Panc1 (cell line): ENCODE measurements around the gene TALDO1.

ENCODE experiments used
- CTCF ChIP-seq: fragments of 450-650 bp; IDR thresholded peaks from 2 replicates; pipeline ENCODE4 v1.5.1; 2017; ENCODE audit warnings: mild to moderate bottlenecking
- POLR2AphosphoS5 ChIP-seq: IDR thresholded peaks from 2 replicates; pipeline ENCODE4 v1.6.1; 2012; ENCODE audit warnings: mild to moderate bottlenecking, low read depth, low read length, moderate library complexity
- REST ChIP-seq, 2 experiments: IDR thresholded peaks; 2 replicates each; pipeline ENCODE4 v1.6.1; 2011 to 2012; ENCODE audit warnings: low read depth in 2 of 2, control low read depth in 1 of 2, low read length in 1 of 2, mild to moderate bottlenecking in 1 of 2, moderate library complexity in 1 of 2; ENCODE audit not compliant: insufficient read depth in 1 of 2

DNA sequence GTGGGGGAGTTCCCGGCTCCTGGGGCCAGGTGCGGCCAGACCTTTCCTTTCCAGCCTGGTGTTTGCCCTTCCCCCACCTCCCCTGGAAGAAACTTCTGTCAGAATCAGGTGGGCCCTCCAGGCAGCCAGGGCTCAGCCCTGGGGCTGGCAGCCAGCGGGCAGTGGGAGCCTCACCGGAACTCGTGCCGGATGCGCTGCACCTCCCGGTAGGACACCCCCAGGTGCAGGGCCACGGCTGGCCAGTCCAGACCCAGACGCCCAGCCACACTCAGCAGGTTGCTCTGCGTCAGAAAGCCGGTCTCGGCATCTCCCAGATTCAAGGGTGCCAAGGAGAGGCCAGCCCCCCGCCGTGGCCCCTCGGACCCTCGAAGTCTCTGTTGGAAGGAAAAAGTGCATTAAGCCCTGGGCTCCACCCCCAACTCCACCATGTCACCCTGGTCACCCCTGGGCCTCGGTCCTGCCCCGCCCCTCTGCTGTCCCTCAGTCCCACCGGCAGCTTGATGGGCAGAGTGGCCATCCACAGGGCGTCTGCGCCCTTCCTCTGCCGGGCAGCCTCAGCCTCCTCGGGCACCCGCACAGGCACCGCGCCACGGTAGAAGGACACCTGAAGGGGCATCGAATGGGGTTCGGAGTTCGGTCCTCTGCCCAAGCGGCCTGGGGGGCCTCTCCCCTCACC, 52.5 kb downstream of the TALDO1 start:
- TF ChIP-seq POLR2AphosphoS5 (no peak), CTCF (no peak), REST (IDR thresholded peaks at IDR 0.05; ENCODE audit: insufficient read depth in 1 of 2, low read depth in 2 of 2, low read length in 1 of 2) (no peak)
